MCF 10A (cell line): ENCODE measurements around the gene GNB5. TPM values are rescaled to one million over a fixed set of nuclear protein-coding genes. Genes with fewer than 3 reads are reported as not detected.

Experiments used
- BruUV-seq: library from RNA; stranded (reverse); fragments of 400-500 nt; replicated peaks from 2 replicates; lab custom pipeline; 2021; lab: Mats Ljungman, UMichigan
- CTCF ChIA-PET: fragments of 300-600 bp; sonication (Branson Sonifier 250); formaldehyde crosslinking; extraction: SDS; loops from one replicate; lab custom pipeline; 2021; ENCODE audit warnings: antibody characterized with exemption, inconsistent platforms; lab: Yijun Ruan, JAX
- POLR2A ChIA-PET: fragments of 300-600, 350-650 bp; sonication (Branson Sonifier 250); formaldehyde crosslinking; extraction: SDS; loops from one replicate; lab custom pipeline; 2020; ENCODE audit warnings: antibody characterized with exemption, inconsistent platforms; lab: Yijun Ruan, JAX
- DNase-seq: peaks from one replicate; pipeline ENCODE4 v3.0.0-alpha.2; 2018; ENCODE audit not compliant: unreplicated experiment
- H3K27ac Mint-ChIP-seq: one replicate; pipeline ENCODE4 v1.8.0; 2022; ENCODE audit warnings: mild to moderate bottlenecking, low read depth, mixed read lengths; ENCODE audit not compliant: unreplicated experiment
- H3K27me3 Mint-ChIP-seq: one replicate; pipeline ENCODE4 v1.8.0; 2022; ENCODE audit warnings: mixed read lengths; ENCODE audit not compliant: insufficient read depth, unreplicated experiment
- H3K36me3 Mint-ChIP-seq: one replicate; pipeline ENCODE4 v1.8.0; 2022; ENCODE audit warnings: mild to moderate bottlenecking, moderate library complexity, mixed read lengths; ENCODE audit not compliant: insufficient read depth, unreplicated experiment
- H3K4me1 Mint-ChIP-seq: one replicate; pipeline ENCODE4 v1.8.0; 2022; ENCODE audit warnings: mixed read lengths; ENCODE audit not compliant: insufficient read depth, unreplicated experiment
- H3K4me3 Mint-ChIP-seq: one replicate; pipeline ENCODE4 v1.8.0; 2022; ENCODE audit warnings: mild to moderate bottlenecking, moderate library complexity, mixed read lengths; ENCODE audit not compliant: unreplicated experiment
- H3K9me3 Mint-ChIP-seq: one replicate; pipeline ENCODE4 v1.8.0; 2022; ENCODE audit warnings: mixed read lengths; ENCODE audit not compliant: unreplicated experiment
- intact Hi-C: fragments of 100-400 bp; cut with micrococcal nuclease; formaldehyde crosslinking; loops from 2 replicates; pipeline ENCODE4 v1.14.1; 2022
- total RNA-seq: library from RNA; stranded (reverse); gene quantifications from 2 replicates; pipeline ENCODE4 v1.2.3, GENCODE V29; 2022
- TF ChIP-seq, protein P1 (sequence below): fragments of 200-600 bp; IDR thresholded peaks from one replicate; pipeline ENCODE4 v1.8.0; 2022; ENCODE audit warnings: antibody characterized with exemption, mild to moderate bottlenecking; ENCODE audit not compliant: unreplicated experiment

GNB5 gene
- total RNA-seq, 1 experiment from 2014 or later: 31.8 TPM

DNA sequence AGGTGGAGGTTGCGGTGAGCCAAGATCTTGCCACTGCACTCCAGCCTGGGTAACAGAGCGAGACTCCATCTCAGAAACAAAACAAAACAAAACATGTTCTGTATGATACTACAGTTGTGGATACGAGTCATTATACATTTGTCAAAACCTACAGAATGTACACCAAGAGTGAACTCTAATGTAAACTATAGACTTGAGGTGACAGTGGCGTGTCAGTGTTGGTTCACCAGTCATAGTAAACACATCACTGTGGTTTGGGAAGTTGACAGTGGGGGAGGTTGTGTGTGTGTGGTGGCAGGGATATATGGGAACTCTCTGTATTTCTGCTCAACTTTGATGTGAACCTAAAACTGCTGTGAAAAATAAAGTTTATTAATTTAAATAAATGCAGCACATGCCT is 33.0 kb upstream of the GNB5 start:
- H3K27ac Mint-ChIP-seq: no peak overlapping the region
- POLR2A ChIA-PET: interaction anchor here (0.6 to 1.2 kb wide), 2 partner anchors 10 to 29 kb away, joined by 3 read pairs; no protein-coding TSS in a partner anchor
- peaks cover 58% of the 10 kb centered on the region for H3K36me3 Mint-ChIP-seq
- no peaks in the 10 kb centered on the region for H3K4me1 Mint-ChIP-seq
- H3K27me3 Mint-ChIP-seq: no peaks in the 10 kb centered on the region
- TF ChIP-seq, protein P1, sequence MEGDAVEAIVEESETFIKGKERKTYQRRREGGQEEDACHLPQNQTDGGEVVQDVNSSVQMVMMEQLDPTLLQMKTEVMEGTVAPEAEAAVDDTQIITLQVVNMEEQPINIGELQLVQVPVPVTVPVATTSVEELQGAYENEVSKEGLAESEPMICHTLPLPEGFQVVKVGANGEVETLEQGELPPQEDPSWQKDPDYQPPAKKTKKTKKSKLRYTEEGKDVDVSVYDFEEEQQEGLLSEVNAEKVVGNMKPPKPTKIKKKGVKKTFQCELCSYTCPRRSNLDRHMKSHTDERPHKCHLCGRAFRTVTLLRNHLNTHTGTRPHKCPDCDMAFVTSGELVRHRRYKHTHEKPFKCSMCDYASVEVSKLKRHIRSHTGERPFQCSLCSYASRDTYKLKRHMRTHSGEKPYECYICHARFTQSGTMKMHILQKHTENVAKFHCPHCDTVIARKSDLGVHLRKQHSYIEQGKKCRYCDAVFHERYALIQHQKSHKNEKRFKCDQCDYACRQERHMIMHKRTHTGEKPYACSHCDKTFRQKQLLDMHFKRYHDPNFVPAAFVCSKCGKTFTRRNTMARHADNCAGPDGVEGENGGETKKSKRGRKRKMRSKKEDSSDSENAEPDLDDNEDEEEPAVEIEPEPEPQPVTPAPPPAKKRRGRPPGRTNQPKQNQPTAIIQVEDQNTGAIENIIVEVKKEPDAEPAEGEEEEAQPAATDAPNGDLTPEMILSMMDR: no peak
- intact Hi-C loops: no loop called here
- H3K9me3 Mint-ChIP-seq: no peaks in the 10 kb centered on the region
- CTCF ChIA-PET: interaction anchor here (1.1 kb wide), 1 partner anchor 15 kb away, joined by 3 read pairs; no protein-coding TSS in a partner anchor
- no peak overlapping the region for H3K4me3 Mint-ChIP-seq
- DNase-seq: no peak
- no TSS peak for BruUV-seq

DNA sequence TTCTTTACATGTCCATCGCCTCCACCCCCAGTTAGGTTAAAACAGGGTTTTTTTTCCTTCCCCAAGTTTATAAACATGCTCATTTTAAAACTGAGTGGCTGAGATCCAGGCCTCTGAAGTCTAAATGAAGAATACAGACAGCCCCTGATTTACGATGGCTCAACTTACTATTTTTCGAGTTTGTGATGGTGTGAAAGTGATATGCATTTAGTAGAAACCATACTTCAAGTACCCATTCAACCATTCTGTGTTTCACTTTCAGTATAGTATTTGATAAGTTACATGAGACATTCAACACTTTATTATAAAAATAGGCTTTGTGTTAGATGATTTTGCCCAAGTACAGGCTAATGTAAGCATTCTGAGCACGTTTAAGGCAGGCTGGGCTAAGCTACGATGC is 30.5 kb upstream of the GNB5 start:
- H3K4me1 Mint-ChIP-seq: no peaks in the 10 kb centered on the region
- ChIA-PET POLR2A (no interaction called here), CTCF (interaction anchor here (0.6 to 2.8 kb wide), 2 partner anchors 13 to 35 kb away, joined by 3 to 8 read pairs; no protein-coding TSS in a partner anchor)
- peak overlapping the region; percentile 82 for H3K27ac Mint-ChIP-seq
- no peak overlapping the region for H3K4me3 Mint-ChIP-seq
- BruUV-seq: no TSS peak
- H3K27me3 Mint-ChIP-seq: no peaks in the 10 kb centered on the region
- TF ChIP-seq, protein P1: no peak
- intact Hi-C loops: no loop called here
- H3K9me3 Mint-ChIP-seq: no peaks in the 10 kb centered on the region
- no peak for DNase-seq
- H3K36me3 Mint-ChIP-seq: peaks cover 62% of the 10 kb centered on the region

DNA sequence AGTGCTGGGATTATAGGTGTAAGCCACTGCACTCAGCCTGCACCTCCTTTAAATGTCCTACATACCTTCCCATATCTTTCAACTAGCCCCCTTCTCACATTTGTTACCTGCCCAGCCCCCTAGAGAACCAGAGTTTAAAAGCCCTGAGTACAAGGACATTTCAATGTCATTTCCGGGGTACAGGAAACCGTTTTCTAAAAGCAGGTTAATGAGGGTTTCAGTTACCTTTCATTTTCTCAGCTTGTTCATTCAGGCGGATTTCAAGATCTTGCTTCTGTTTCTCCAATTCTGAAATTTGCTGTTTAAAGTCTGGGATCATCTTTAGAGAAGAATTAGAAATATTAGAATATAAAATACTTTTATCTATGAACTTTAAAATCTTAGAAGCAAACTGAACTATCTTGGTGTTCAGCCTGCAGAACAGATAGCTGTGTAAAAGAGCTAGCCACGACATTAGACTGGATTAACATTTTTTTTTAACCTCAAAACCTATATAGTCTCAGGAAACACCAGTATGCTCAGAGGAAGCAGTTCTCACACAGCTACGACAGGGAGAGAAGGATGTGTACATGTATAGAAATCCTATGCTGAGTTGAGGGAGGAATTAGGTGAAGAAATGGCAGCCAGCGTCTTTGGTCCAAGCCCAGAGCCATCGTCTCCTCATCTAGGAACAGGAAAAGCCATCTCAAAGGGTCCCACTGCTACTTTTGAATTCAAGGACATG is 29.9 kb upstream of the GNB5 start:
- BruUV-seq: no TSS peak
- Mint-ChIP-seq H3K27ac (peak overlapping the region; percentile 55), H3K27me3 (no peaks in the 10 kb centered on the region), H3K9me3 (no peaks in the 10 kb centered on the region), H3K36me3 (peaks cover 62% of the 10 kb centered on the region), H3K4me1 (no peaks in the 10 kb centered on the region), H3K4me3 (no peak overlapping the region)
- POLR2A ChIA-PET: interaction anchor here (1.2 kb wide), 1 partner anchor 458 kb away, joined by 3 read pairs; the partner anchor contains the start of gene ATOSA
- intact Hi-C loops: no loop called here
- no peak for DNase-seq
- TF ChIP-seq, protein P1: no peak
- CTCF ChIA-PET: interaction anchor here (0.6 to 2.8 kb wide), 2 partner anchors 12 to 27 kb away, joined by 3 to 8 read pairs; no protein-coding TSS in a partner anchor

DNA sequence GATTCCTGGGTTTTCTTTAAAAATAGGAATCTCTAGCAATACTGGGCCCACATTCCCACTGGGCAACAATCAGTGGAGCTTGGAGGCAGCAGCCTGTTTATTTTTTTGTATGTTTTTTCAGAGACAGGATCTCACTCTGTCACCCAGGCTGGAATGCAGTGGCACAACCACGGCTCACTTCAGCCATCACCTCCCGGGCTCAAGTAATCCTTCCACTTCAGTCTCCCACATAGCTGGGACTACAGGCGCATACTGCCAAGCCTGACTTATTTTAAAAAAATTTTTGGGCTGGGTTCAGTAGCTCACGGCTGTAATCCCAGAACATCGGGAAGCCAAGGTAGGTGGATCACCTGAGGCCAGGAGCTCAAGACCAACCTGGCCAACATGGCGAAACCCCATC is 29.1 kb upstream of the GNB5 start:
- no peaks in the 10 kb centered on the region for H3K4me1 Mint-ChIP-seq
- H3K36me3 Mint-ChIP-seq: peaks cover 63% of the 10 kb centered on the region
- BruUV-seq: no TSS peak
- H3K27ac Mint-ChIP-seq: no peak overlapping the region
- DNase-seq: no peak
- CTCF ChIA-PET: interaction anchor here (0.6 to 2.8 kb wide), 4 partner anchors 12 to 216 kb away, joined by 3 to 8 read pairs (median 3); no protein-coding TSS in a partner anchor
- POLR2A ChIA-PET: interaction anchor here (1.2 kb wide), 1 partner anchor 459 kb away, joined by 3 read pairs; the partner anchor contains the start of gene ATOSA
- intact Hi-C loops: no loop called here
- TF ChIP-seq, protein P1: no peak
- H3K4me3 Mint-ChIP-seq: no peak overlapping the region
- no peaks in the 10 kb centered on the region for H3K27me3 Mint-ChIP-seq
- no peaks in the 10 kb centered on the region for H3K9me3 Mint-ChIP-seq
